ENCODE results near the gene SLC22A4. TPM values are rescaled to one million over a fixed set of nuclear protein-coding genes. Genes with fewer than 3 reads are reported as not detected.

The SLC22A4 gene
- total and polyA plus RNA-seq, 2 of the 8 experiments (the other 6 are each of a cell fraction or from before 2014, with no cell fraction given), result 0.45 to 0.60 TPM

- H2BK120ac ChIP-seq (replicated peaks; ENCODE audit: low read depth, low read length), result no peak overlapping the region
- H2AK5ac ChIP-seq (ENCODE audit: low read depth, low read length), result no peak overlapping the region
- no peak overlapping the region for H3K4me2 ChIP-seq (ENCODE audit: insufficient read depth in 1 of 2, low read depth in 2 of 2, low read length in 2 of 2)
- H2AFZ ChIP-seq (ENCODE audit: low read length), result no peak overlapping the region
- no peak overlapping the region for H4K8ac ChIP-seq (ENCODE audit: extremely low read depth, insufficient read depth, low read length)
- no peak overlapping the region for H3K18ac ChIP-seq (ENCODE audit: extremely low read depth, low read length)
- CTCF ChIA-PET (ENCODE audit: partially characterized antibody), result interaction anchor here (1.5 kb wide), 1 partner anchor 130 kb away, joined by 3 read pairs; no protein-coding TSS in a partner anchor
- no peak overlapping the region for H4K5ac ChIP-seq (ENCODE audit: insufficient read length, low read depth, low read length)
- H2BK15ac ChIP-seq (ENCODE audit: low read length), result no peak overlapping the region
- no peak overlapping the region for H2BK20ac ChIP-seq (ENCODE audit: low read length)
- no peaks in the 10 kb centered on the region for H3K79me1 ChIP-seq (ENCODE audit: low read depth, low read length)
- WGBS, 2 experiments (ENCODE audit: extremely low coverage in 1 of 2, insufficient coverage in 1 of 2, insufficient read length in 1 of 2, insufficient replicate concordance in 2 of 2, low coverage in 1 of 2, low lambda C conversion rate in 2 of 2, missing lambda C conversion rate in 1 of 2), result 93% methylated on average over 3 of the region's 3 CpGs; no CpG with 5 or more reads in 1 of the 2 experiments
- POLR2A ChIA-PET (ENCODE audit: partially characterized antibody), result interaction anchor here (1.5 kb wide), 1 partner anchor 9 kb away, joined by 3 read pairs; no protein-coding TSS in a partner anchor
- no peaks in the 10 kb centered on the region for H3K4me1 ChIP-seq (replicated peaks in 1 of 4; ENCODE audit: control insufficient read depth in 3 of 4, insufficient read depth in 4 of 4, low read length in 3 of 4)
- H4K91ac ChIP-seq (replicated peaks; ENCODE audit: insufficient read length, low read length), result no peak overlapping the region
- no peaks in the 10 kb centered on the region for H3K23me2 ChIP-seq (ENCODE audit: low read depth, low read length)
- no peak overlapping the region for H3K4ac ChIP-seq (replicated peaks; ENCODE audit: insufficient read length, low read depth, low read length)
- H2BK5ac ChIP-seq (ENCODE audit: low read depth, low read length), result no peak overlapping the region
- no peaks in the 10 kb centered on the region for H3K27me3 ChIP-seq (replicated peaks in 1 of 4; ENCODE audit: control insufficient read depth in 3 of 4, extremely low read depth in 1 of 4, insufficient read depth in 3 of 4, low read length in 3 of 4)
- H3K14ac ChIP-seq (ENCODE audit: insufficient read length), result no peak overlapping the region
- H3K23ac ChIP-seq (ENCODE audit: insufficient read length), result no peak overlapping the region
- no peaks in the 10 kb centered on the region for H3K79me2 ChIP-seq (ENCODE audit: control insufficient read depth in 1 of 2, insufficient read depth in 2 of 2, low read length in 2 of 2)
- no peaks in the 10 kb centered on the region for H4K20me1 ChIP-seq (replicated peaks in 1 of 2; ENCODE audit: control insufficient read depth in 1 of 2, insufficient read depth in 2 of 2, low read length in 2 of 2)
- no peaks in the 10 kb centered on the region for H3K9me3 ChIP-seq (ENCODE audit: insufficient read depth in 2 of 2, low read depth in 1 of 2, low read length in 1 of 2)
- H3K4me3 ChIP-seq (ENCODE audit: extremely low read depth in 1 of 4, insufficient read depth in 2 of 4, low read depth in 3 of 4, low read length in 4 of 4), result no peak overlapping the region
- no peak overlapping the region for H2BK12ac ChIP-seq (ENCODE audit: low read depth, low read length)
- no peaks in the 10 kb centered on the region for H3K36me3 ChIP-seq (ENCODE audit: control insufficient read depth in 2 of 4, insufficient read depth in 4 of 4, low read length in 3 of 4)
- FAIRE-seq (no peak), DNase-seq (ENCODE audit: low read depth in 1 of 2, low spot score in 2 of 2) (no peak)
- no peak overlapping the region for H3K56ac ChIP-seq (replicated peaks; ENCODE audit: insufficient read length, low read depth, low read length)
- H3K9ac ChIP-seq (replicated peaks in 1 of 4; ENCODE audit: extremely low read depth in 1 of 4, low read depth in 3 of 4, low read length in 3 of 4), result no peak overlapping the region
- no peak overlapping the region for H3K27ac ChIP-seq (ENCODE audit: low read depth, low read length)
- no peak for TF ChIP-seq MAFK (IDR thresholded peaks at IDR 0.05; ENCODE audit: low read depth, low read length)
- TF ChIP-seq SIX5 (IDR thresholded peaks at IDR 0.05; ENCODE audit: low read depth, low read length), result no peak
- TF ChIP-seq CHD1 (IDR thresholded peaks at IDR 0.05; ENCODE audit: low read depth, low read length), result no peak
- no peak for TF ChIP-seq POU5F1 (IDR thresholded peaks at IDR 0.05; ENCODE audit: low read depth, low read length)
- TF ChIP-seq SP2 (IDR thresholded peaks at IDR 0.05; ENCODE audit: low read length), result no peak
- no peak for TF ChIP-seq EGR1 (IDR thresholded peaks at IDR 0.05; ENCODE audit: borderline replicate concordance, low read depth, low read length)
- TF ChIP-seq FOSL1 (IDR thresholded peaks at IDR 0.05; ENCODE audit: insufficient read depth, low read depth, low read length), result no peak
- TF ChIP-seq TCF12 (IDR thresholded peaks at IDR 0.05; ENCODE audit: low read depth, low read length), result no peak
- no peak for TF ChIP-seq SRF (IDR thresholded peaks at IDR 0.05; ENCODE audit: low read depth, low read length)
- no peak for TF ChIP-seq BCL11A (IDR thresholded peaks at IDR 0.05; ENCODE audit: low read depth in 2 of 2, low read length in 2 of 2)
- no peak for TF ChIP-seq ZNF274 (IDR thresholded peaks at IDR 0.05; ENCODE audit: borderline replicate concordance, extremely low read depth, low read length)
- no peak for TF ChIP-seq GTF2F1 (IDR thresholded peaks at IDR 0.05; ENCODE audit: borderline replicate concordance, low read depth, low read length)
- TF ChIP-seq TAF1 (IDR thresholded peaks at IDR 0.05; ENCODE audit: low read depth, low read length), result no peak
Observed at GRCh38 chr5:132334812-132335211, 40.6 kb downstream of the SLC22A4 start.

Measured in H1 (cell line).